ENCODE measurements around the gene ALOX15B.
"Not testable (repeated sequence)": the region's sequence is repeated elsewhere in the genome, so short reads cannot be mapped to it uniquely, and the experiment has no call there.

The ALOX15B gene

DNA sequence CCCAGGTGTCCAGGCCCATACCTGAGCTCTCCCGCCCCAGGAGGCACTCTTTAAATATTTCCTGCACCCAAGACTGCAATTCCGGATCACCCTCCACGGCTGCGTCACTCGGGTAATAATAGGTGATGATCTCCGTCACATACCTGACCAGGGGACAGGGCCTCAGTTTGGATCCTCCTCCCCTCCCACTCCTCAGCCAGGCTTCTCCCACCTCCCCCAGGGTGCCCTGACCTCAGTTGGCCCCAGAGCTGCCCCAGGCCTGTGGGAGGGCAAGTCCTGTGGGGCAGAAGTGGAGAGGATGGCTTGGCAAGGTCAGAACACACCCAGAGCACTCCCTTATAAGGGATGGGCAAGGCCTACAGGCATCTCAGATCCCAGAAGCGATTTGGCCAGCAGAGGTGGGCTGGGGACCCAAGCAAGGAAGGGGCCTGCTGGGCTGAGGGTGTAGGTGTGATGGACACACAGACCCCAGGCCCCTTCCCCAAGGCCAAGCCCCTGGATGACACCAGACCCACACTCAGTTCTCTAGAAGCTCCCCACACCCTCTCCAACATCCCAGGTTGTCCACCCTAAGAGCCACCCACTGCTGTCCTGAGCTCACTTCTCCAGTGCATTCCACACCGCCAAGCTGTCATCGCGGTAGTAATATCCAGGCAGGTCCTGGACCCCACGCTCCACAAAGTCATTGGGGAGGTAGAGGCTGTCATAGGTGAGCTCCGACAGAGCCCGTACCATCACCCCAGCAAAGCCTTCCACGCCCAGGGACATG, 36.9 kb downstream of the ALOX15B start:
- DNase-seq (ENCODE audit: low read depth): no peak
- TF ChIP-seq, protein P1, sequence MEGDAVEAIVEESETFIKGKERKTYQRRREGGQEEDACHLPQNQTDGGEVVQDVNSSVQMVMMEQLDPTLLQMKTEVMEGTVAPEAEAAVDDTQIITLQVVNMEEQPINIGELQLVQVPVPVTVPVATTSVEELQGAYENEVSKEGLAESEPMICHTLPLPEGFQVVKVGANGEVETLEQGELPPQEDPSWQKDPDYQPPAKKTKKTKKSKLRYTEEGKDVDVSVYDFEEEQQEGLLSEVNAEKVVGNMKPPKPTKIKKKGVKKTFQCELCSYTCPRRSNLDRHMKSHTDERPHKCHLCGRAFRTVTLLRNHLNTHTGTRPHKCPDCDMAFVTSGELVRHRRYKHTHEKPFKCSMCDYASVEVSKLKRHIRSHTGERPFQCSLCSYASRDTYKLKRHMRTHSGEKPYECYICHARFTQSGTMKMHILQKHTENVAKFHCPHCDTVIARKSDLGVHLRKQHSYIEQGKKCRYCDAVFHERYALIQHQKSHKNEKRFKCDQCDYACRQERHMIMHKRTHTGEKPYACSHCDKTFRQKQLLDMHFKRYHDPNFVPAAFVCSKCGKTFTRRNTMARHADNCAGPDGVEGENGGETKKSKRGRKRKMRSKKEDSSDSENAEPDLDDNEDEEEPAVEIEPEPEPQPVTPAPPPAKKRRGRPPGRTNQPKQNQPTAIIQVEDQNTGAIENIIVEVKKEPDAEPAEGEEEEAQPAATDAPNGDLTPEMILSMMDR (IDR thresholded peaks at IDR 0.05; ENCODE audit: low read length, missing control alignments): no peak
- H3K4me3 ChIP-seq (replicated peaks; ENCODE audit: low read depth, low read length): no peak overlapping the region

DNA sequence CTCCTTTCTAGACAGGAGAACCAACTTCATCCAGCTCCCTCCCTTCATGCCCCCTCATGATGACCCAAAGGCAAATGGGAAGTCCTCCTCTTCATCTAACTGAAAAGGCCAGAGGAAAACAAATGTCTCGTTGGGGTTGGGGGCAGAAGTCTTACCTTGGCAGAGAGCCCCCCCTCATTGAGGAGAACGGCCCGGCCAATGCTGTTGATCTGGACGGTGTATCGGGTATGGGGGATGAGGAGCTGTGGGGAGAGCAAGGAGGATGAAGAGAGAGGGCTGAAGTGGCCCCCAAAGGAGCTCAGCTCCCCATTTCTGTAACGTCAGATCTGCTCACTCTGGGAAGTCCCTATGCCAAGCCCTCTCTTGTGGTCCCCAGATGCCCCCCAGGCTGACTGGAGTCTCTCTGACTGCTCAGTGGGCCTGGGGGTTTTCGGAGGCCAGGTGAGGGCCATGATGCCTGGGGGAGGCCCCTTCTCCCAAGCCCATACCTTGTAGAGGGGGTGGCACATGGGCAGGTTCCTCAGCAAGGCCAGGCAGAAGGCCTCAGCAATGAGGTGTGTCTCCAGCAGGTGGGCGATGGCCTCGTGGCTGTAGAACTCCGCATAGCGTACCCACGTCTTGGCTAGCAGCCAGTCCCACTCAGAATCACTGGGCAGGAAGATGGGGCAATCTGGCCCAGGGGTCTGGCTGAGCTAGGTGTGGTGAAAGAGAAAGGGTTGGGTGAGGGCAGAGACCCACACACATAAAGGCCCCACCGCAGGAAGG, 37.8 kb downstream of the ALOX15B start:
- H3K4me3 ChIP-seq (replicated peaks; ENCODE audit: low read depth, low read length): no peak overlapping the region
- DNase-seq (ENCODE audit: low read depth): no peak
- TF ChIP-seq, protein P1 (IDR thresholded peaks at IDR 0.05; ENCODE audit: low read length, missing control alignments): no peak

DNA sequence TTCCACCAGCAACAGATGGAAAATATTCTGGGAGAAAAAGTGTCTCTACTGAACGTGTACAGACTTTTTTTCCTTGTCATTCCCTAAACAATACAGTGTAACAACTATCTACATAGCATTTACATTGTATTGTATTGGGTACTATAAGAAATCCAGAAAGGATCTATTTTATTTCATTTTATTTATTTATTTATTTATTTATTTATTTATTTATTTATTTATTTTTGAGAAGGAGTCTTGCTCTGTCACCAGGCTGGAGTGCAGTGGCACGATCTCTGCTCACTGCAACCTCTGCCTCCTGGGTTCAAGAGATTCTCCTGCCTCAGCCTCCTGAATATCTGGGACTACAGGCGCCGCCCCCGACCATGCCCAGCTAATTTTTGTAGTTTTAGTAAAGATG, 39.1 kb downstream of the ALOX15B start:
- DNase-seq (ENCODE audit: low read depth); H3K4me3 ChIP-seq (replicated peaks; ENCODE audit: low read depth, low read length): not testable (repeated sequence)

DNA sequence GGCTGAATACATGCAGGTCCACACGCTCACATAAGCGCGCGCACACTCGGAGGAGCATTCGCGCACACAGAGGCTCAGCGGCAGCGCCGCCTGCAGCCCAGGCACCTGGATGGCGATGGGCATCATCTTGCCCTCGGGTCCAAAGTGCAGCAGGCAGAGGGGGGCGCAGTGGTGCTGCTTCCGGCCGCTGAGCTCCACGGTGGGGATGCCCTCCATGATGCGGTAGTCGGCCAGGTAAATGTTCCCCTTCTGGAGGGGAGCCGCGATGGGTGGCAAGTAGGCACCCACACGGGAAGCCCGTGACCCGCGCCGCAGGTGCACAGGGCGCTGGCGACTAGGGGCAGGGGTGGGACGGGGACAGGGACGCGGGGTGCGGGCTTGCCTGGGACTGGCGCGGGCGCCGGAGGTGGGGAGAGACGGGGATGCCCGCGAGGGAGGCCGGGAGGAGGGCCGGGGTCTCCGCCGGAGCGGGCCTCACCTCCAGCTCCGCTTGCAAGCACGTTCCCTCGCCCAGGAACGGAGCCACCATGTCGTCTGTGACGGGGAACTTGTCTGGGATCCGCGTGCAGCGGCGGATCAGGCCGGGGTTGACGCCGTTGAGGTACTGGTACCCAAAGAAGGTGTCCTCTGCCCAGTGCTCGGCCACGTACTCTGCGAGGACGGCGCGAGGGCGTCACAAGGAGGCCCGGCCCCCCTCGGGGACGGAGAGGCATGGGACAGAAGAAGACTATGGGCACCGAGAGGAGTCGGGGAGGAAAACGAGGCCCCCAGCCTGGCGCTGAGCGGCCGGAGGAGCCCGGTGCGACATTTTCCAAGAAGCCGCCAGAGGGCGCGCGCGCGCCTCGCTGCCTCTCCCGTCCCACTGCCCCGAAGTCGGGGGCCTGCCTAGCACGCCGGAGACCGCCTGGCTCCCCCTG, 40.7 kb downstream of the ALOX15B start:
- DNase-seq (ENCODE audit: low read depth): peak; percentile 46
- TF ChIP-seq, protein P1 (IDR thresholded peaks at IDR 0.05; ENCODE audit: low read length, missing control alignments): peak; percentile 68
- H3K4me3 ChIP-seq (replicated peaks; ENCODE audit: low read depth, low read length): peak overlapping the region; percentile 39

DNA sequence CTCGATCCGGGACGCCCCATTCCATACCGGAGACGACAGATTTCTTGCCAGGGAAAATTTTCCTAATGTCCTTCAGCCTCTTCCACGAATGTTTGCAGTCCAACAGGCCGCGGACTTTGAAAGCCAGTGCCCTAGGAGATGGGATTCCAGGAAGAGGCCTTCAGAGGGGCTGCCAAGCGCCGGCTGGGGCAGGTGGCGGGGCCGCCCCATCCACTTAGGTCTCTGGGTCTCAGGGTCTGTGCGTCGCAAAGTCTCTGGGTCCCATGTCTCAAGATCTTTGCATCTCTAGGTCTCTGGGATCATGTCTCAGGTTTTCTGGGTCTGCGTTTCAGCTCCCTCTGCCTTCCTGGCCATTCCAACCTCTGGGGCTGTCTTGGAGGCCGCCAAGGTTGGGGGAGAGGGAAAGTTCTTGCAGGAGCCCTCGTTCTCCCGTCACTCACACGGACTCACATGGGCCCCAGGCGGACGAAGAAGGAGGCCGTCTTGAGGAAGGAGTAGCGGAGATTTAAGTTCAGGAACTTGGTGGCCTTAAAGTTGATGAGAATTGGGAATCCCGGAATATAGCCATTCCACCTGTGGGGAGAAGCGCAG, 41.4 kb downstream of the ALOX15B start:
- TF ChIP-seq, protein P1 (IDR thresholded peaks at IDR 0.05; ENCODE audit: low read length, missing control alignments): no peak
- no peak overlapping the region for H3K4me3 ChIP-seq (replicated peaks; ENCODE audit: low read depth, low read length)
- DNase-seq (ENCODE audit: low read depth): no peak

DNA sequence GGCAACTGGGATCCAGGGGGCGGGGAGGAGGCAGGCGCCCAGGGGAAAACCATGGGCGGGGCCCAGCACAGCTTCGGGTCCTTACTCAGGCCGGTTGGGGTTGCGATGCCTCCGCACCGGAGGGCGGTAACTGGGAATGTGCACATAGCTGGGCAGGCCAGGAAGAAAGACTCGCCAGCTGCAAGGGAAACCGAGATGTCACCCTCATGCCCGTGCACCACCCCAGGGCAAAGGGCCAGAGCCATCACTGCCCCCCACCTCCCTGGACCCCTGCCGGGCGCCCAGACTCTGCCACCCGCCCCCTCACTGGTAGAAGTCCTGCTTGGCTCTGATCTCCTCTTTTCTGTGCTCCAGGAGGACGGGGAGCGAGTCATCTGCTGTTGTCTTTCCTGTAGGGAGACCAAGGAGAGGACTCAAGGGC, 42.0 kb downstream of the ALOX15B start:
- TF ChIP-seq, protein P1 (IDR thresholded peaks at IDR 0.05; ENCODE audit: low read length, missing control alignments): no peak
- H3K4me3 ChIP-seq (replicated peaks; ENCODE audit: low read depth, low read length): no peak overlapping the region
- DNase-seq (ENCODE audit: low read depth): no peak
